ENCODE data around the gene ZNF516.

Gene ZNF516

DNA sequence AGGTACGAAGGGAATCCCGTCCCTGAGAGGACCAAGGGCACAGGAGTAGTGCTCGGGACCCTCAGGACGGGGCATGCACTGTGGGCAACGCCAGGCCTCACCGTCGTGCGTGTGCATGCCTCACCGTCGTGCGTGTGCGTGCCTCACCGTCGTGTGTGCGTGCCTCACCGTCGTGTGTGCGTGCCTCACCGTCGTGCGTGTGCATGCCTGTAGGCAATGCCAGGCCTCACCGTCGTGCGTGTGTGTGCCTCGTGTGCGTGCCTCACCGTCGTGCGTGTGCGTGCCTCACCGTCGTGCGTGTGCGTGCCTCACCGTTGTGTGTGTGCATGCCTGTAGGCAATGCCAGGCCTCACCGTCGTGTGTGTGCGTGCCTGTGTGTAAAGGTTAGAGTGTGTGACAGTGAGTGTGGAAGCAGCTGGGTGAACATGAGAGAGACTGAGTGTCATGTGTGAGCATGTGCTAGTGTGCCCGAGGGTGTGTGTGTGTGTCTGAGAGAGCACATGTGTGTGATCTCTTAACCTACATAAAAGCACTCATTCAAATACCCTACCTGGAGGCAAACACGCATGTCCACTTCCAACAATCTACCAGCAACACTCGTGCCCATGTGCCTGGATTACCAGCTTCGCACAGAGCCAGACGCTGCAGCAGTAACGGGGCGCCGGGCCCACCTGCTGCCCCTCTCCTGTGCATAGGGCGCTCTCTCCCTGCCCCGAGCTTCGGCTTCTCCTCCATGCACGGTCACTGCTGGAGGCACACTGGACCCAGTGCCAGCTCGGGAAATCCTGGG, 36.3 kb downstream of the ZNF516 start:
- H3K27me3 ChIP-seq = no peaks in the 10 kb centered on the region
- H3K27ac ChIP-seq = peak overlapping the region; percentile 91
- H3K36me3 ChIP-seq = peaks cover 46% of the 10 kb centered on the region
- TF ChIP-seq, protein P1, sequence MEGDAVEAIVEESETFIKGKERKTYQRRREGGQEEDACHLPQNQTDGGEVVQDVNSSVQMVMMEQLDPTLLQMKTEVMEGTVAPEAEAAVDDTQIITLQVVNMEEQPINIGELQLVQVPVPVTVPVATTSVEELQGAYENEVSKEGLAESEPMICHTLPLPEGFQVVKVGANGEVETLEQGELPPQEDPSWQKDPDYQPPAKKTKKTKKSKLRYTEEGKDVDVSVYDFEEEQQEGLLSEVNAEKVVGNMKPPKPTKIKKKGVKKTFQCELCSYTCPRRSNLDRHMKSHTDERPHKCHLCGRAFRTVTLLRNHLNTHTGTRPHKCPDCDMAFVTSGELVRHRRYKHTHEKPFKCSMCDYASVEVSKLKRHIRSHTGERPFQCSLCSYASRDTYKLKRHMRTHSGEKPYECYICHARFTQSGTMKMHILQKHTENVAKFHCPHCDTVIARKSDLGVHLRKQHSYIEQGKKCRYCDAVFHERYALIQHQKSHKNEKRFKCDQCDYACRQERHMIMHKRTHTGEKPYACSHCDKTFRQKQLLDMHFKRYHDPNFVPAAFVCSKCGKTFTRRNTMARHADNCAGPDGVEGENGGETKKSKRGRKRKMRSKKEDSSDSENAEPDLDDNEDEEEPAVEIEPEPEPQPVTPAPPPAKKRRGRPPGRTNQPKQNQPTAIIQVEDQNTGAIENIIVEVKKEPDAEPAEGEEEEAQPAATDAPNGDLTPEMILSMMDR (IDR thresholded peaks at IDR 0.05) = no peak
- H3K9me3 ChIP-seq = no peaks in the 10 kb centered on the region
- peaks cover 64 to 76% of the 10 kb centered on the region in 2 experiments for H3K4me1 ChIP-seq (ENCODE audit: control insufficient read depth in 1 of 2, insufficient read depth in 1 of 2, low read depth in 1 of 2, low read length in 1 of 2)
- H3K4me3 ChIP-seq (ENCODE audit: low read depth in 1 of 2, low read length in 1 of 2) = no peak overlapping the region

DNA sequence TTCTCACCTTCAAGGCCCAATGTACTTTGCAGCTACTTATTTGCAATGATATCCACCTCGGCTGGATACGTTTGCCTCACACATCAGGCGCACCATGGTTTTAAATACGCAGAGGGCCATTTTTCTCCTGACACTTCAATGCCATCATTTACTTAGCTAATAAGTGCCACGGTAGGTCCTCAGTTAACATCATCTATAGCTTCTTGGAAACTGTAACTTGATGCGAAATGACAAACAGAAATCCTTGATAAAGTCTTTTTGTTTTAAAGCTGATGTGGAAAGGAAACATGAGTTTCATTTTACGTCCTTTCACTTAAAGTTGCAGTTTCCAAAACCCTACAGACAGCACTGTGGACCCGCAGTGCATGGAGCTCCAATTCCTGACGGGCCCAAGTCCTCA, 37.1 kb downstream of the ZNF516 start:
- Histone ChIP-seq H3K4me1 (ENCODE audit: control insufficient read depth in 1 of 2, insufficient read depth in 1 of 2, low read depth in 1 of 2, low read length in 1 of 2) (peaks cover 64 to 76% of the 10 kb centered on the region in 2 experiments), H3K9me3 (no peaks in the 10 kb centered on the region), H3K27me3 (no peaks in the 10 kb centered on the region), H3K27ac (peak overlapping the region; percentile 95), H3K36me3 (peaks cover 40% of the 10 kb centered on the region), H3K4me3 (ENCODE audit: low read depth in 1 of 2, low read length in 1 of 2) (no peak overlapping the region)
- TF ChIP-seq, protein P1 (IDR thresholded peaks at IDR 0.05) = no peak

- H3K4me3 ChIP-seq (ENCODE audit: low read depth in 1 of 2, low read length in 1 of 2) = no peak overlapping the region
- no peaks in the 10 kb centered on the region for H3K9me3 ChIP-seq
- peaks cover 64 to 76% of the 10 kb centered on the region in 2 experiments for H3K4me1 ChIP-seq (ENCODE audit: control insufficient read depth in 1 of 2, insufficient read depth in 1 of 2, low read depth in 1 of 2, low read length in 1 of 2)
- H3K36me3 ChIP-seq = peaks cover 35% of the 10 kb centered on the region
- H3K27ac ChIP-seq = peak overlapping the region; percentile 95
- TF ChIP-seq, protein P1 (IDR thresholded peaks at IDR 0.05) = no peak
- H3K27me3 ChIP-seq = no peaks in the 10 kb centered on the region
Measured at GRCh38 chr18:76457475-76457874, 37.6 kb downstream of the ZNF516 start.

- no peak overlapping the region for H3K4me3 ChIP-seq (ENCODE audit: low read depth in 1 of 2, low read length in 1 of 2)
- H3K27me3 ChIP-seq = no peaks in the 10 kb centered on the region
- H3K36me3 ChIP-seq = peaks cover 29% of the 10 kb centered on the region
- peaks cover 65 to 76% of the 10 kb centered on the region in 2 experiments for H3K4me1 ChIP-seq (ENCODE audit: control insufficient read depth in 1 of 2, insufficient read depth in 1 of 2, low read depth in 1 of 2, low read length in 1 of 2)
- peak overlapping the region; percentile 95 for H3K27ac ChIP-seq
- TF ChIP-seq, protein P1 (IDR thresholded peaks at IDR 0.05) = no peak
- H3K9me3 ChIP-seq = no peaks in the 10 kb centered on the region
Measured at GRCh38 chr18:76456823-76457222, 38.2 kb downstream of the ZNF516 start.

GRCh38 chr18:76456018-76456750, 38.9 kb downstream of the ZNF516 start:
- TF ChIP-seq, protein P1 (IDR thresholded peaks at IDR 0.05) = no peak
- Histone ChIP-seq H3K4me3 (ENCODE audit: low read depth in 1 of 2, low read length in 1 of 2) (no peak overlapping the region), H3K27ac (peak overlapping the region; percentile 95), H3K27me3 (no peaks in the 10 kb centered on the region), H3K4me1 (ENCODE audit: control insufficient read depth in 1 of 2, insufficient read depth in 1 of 2, low read depth in 1 of 2, low read length in 1 of 2) (peaks cover 67 to 76% of the 10 kb centered on the region in 2 experiments), H3K36me3 (peaks cover 22% of the 10 kb centered on the region), H3K9me3 (no peaks in the 10 kb centered on the region)

Data from neutrophil (primary cell).